ENCODE data around the gene CDK14.

CDK14 gene

DNA sequence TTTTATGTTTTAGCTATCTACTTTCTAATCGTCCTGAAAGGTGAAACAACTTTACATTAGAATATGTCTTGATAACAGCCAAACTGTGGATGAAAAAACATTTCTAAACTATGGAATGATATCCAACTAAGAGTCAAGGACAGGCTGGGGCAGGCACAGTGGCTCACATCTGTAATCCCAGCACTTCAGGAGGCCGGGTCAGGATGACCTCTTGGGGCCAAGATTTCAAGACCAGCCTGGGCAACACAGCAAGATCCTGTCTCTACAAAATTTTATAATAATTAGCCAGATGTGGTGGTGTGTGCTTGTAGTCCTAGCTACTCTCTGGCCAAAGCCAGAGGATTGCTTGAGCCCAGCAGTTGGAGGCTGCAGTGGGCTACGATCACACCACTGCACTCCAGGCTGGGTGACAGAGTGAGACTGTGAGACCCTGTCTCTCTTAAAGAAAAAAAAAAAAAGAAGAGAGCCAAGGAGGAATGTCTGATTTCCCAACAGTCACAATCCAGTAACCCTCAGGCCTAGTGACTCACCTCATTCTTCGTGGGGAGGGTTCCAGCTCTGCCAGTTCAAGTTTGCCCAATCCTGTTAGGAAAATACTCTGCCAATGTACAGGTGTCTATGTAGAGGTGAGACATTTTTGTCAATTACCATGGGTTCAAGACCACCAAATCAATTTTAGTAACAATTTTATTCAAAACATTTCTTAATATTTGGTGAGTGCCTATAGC is 653.5 kb downstream of the CDK14 start:
- no peak for DNase-seq (ENCODE audit: low read depth, low spot score)

DNA sequence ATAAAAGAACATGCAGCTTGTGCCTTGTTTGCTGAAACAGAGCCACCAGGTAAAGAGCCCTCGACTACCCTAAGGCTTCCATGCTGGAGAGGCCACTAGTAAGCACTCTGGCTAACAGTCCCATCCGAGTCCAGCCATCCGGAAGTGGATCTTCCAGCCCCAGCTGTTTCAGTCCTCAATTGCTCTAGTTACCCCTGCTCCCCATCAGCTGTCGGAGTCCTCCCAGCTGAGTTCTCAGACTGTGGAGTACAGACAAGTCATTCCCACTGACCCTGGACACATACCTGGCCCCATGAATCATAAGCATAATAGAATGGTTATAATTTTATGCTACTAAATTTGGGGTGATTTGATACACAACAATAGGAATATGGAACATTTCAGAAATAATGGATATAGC is 654.6 kb downstream of the CDK14 start:
- DNase-seq (ENCODE audit: low read depth, low spot score) = no peak

DNA sequence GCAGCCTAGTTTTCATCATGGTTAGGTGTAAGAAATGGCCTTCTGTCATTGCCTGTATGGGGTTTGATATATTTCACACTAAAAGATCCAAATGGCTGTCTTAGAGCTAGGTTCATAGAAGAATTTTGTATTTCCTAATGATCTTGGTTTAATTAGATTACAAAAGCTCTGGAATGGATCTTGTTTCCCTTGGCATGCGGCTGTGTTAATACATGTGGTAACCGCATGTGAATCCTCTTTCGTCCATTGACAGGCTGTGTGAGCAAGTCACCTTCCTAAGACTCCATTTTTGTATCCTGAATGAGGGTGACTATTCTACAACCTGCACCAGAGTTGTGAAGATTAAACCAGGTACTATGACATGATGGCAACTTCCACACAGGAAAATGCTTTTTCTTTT is 655.8 kb downstream of the CDK14 start:
- no peak for DNase-seq (ENCODE audit: low read depth, low spot score)
